H1 (cell line): ENCODE data around the gene EEPD1. TPM values are rescaled to one million over a fixed set of nuclear protein-coding genes. Genes with fewer than 3 reads are reported as not detected.

Experiments used
- CTCF ChIA-PET: fragments of 300-600 bp; sonication (Branson Sonifier 250); formaldehyde crosslinking; loops from one replicate; lab custom pipeline; 2021; ENCODE audit not compliant: partially characterized antibody; lab: Charles Lee
- POLR2A ChIA-PET: fragments of 300-600 bp; sonication (Branson Sonifier 250); formaldehyde crosslinking; loops from one replicate; lab custom pipeline; 2021; ENCODE audit warnings: inconsistent platforms; ENCODE audit not compliant: partially characterized antibody; lab: Charles Lee
- DNase-seq, 2 experiments: peaks; one replicate each; pipeline versions ENCODE4 v3.0.0 to v3.0.0-alpha.2; 2010 to 2022; ENCODE audit warnings: low spot score in 2 of 2, low read depth in 1 of 2, mixed read lengths in 1 of 2
- FAIRE-seq: peaks from 2 replicates; lab custom pipeline; 2011; peaks lifted over from hg19 to GRCh38; lab: Jason Lieb, UNC
- H2AFZ ChIP-seq: 2 replicates; pipeline ENCODE4 v1.8.1; 2012; ENCODE audit warnings: low read length, inconsistent platforms
- H2AK5ac ChIP-seq: 2 replicates; pipeline ENCODE4 v1.6.1; 2013; ENCODE audit warnings: low read depth, low read length
- H2BK120ac ChIP-seq: replicated peaks from 2 replicates; pipeline ENCODE3; 2013; ENCODE audit warnings: low read depth, low read length, inconsistent platforms
- H2BK12ac ChIP-seq: 2 replicates; pipeline ENCODE4 v1.6.1; 2013; ENCODE audit warnings: low read depth, low read length
- H2BK15ac ChIP-seq: 2 replicates; pipeline ENCODE4 v1.6.1; 2013; ENCODE audit warnings: low read length
- H2BK20ac ChIP-seq: 2 replicates; pipeline ENCODE4 v1.6.1; 2013; ENCODE audit warnings: low read length
- H2BK5ac ChIP-seq: 2 replicates; pipeline ENCODE4 v1.6.1; 2013; ENCODE audit warnings: low read depth, low read length
- H3K14ac ChIP-seq: 2 replicates; pipeline ENCODE4 v1.6.1; 2013; ENCODE audit warnings: inconsistent platforms; ENCODE audit not compliant: insufficient read length
- H3K18ac ChIP-seq: 2 replicates; pipeline ENCODE4 v1.6.1; 2013; ENCODE audit warnings: low read length; ENCODE audit errors: extremely low read depth
- H3K23ac ChIP-seq: 2 replicates; pipeline ENCODE4 v1.6.1; 2013; ENCODE audit warnings: inconsistent platforms; ENCODE audit not compliant: insufficient read length
- H3K23me2 ChIP-seq: 2 replicates; pipeline ENCODE4 v1.6.1; 2013; ENCODE audit warnings: low read depth, low read length
- H3K27ac ChIP-seq: 2 replicates; pipeline ENCODE4 v1.6.1; 2011; ENCODE audit warnings: low read depth, low read length, inconsistent platforms
- H3K27me3 ChIP-seq, 4 experiments: replicated peaks in 1 of 4; 1 replicate in 1 of 4; 2 replicates in 3 of 4; pipeline versions ENCODE4 v1.6.1 to v1.8.1; 2011 to 2013; ENCODE audit warnings: low read length in 3 of 4, mild to moderate bottlenecking in 3 of 4, inconsistent platforms in 2 of 4, mixed read lengths in 2 of 4, moderate library complexity in 1 of 4; ENCODE audit not compliant: control insufficient read depth in 3 of 4, insufficient read depth in 3 of 4; ENCODE audit errors: extremely low read depth in 1 of 4
- H3K36me3 ChIP-seq, 4 experiments: 2 replicates each; pipeline versions ENCODE4 v1.6.1 to v1.8.1; 2011 to 2013; ENCODE audit warnings: mild to moderate bottlenecking in 4 of 4, low read length in 3 of 4, moderate library complexity in 2 of 4, control low read depth in 1 of 4, inconsistent platforms in 1 of 4; ENCODE audit not compliant: insufficient read depth in 4 of 4, control insufficient read depth in 2 of 4
- H3K4ac ChIP-seq: replicated peaks from 2 replicates; pipeline ENCODE3; 2013; ENCODE audit warnings: low read length, low read depth, mixed read lengths, inconsistent platforms; ENCODE audit not compliant: insufficient read length
- H3K4me1 ChIP-seq, 4 experiments: replicated peaks in 1 of 4; 1 replicate in 1 of 4; 2 replicates in 3 of 4; pipeline versions ENCODE4 v1.6.1 to v1.8.1; 2011 to 2013; ENCODE audit warnings: low read length in 3 of 4, inconsistent platforms in 2 of 4, mixed read lengths in 1 of 4; ENCODE audit not compliant: insufficient read depth in 4 of 4, control insufficient read depth in 3 of 4
- H3K4me2 ChIP-seq, 2 experiments: 2 replicates each; pipeline versions ENCODE4 v1.6.1 to v1.8.1; 2011 to 2013; ENCODE audit warnings: low read depth in 2 of 2, low read length in 2 of 2, control low read depth in 1 of 2, inconsistent platforms in 1 of 2, mild to moderate bottlenecking in 1 of 2; ENCODE audit not compliant: insufficient read depth in 1 of 2
- H3K4me3 ChIP-seq, 4 experiments: fragments of 200-600, 300-600 bp in 1 of 4; sonication (generic), shearing (Covaris generic), sonication (Bioruptor Twin) in 1 of 4; 2 replicates each; pipeline versions ENCODE4 v1.5.1 to v1.8.1; 2011 to 2016; ENCODE audit warnings: low read length in 4 of 4, low read depth in 3 of 4, control low read depth in 2 of 4, inconsistent platforms in 2 of 4, mild to moderate bottlenecking in 2 of 4, mixed read lengths in 1 of 4, moderate library complexity in 1 of 4; ENCODE audit not compliant: insufficient read depth in 2 of 4; ENCODE audit errors: extremely low read depth in 1 of 4
- H3K56ac ChIP-seq: replicated peaks from 2 replicates; pipeline ENCODE3; 2013; ENCODE audit warnings: low read depth, mild to moderate bottlenecking, mixed read lengths, low read length, inconsistent platforms; ENCODE audit not compliant: insufficient read length
- H3K79me1 ChIP-seq: 2 replicates; pipeline ENCODE4 v1.6.1; 2013; ENCODE audit warnings: low read depth, low read length, control low read depth
- H3K79me2 ChIP-seq, 2 experiments: 2 replicates each; pipeline versions ENCODE4 v1.6.1 to v1.8.1; 2012 to 2013; ENCODE audit warnings: low read length in 2 of 2, mild to moderate bottlenecking in 2 of 2, inconsistent platforms in 1 of 2; ENCODE audit not compliant: insufficient read depth in 2 of 2, control insufficient read depth in 1 of 2
- H3K9ac ChIP-seq, 4 experiments: replicated peaks in 1 of 4; 1 replicate in 1 of 4; 2 replicates in 3 of 4; pipeline versions ENCODE4 v1.6.1 to v1.8.1; 2011 to 2013; ENCODE audit warnings: low read depth in 3 of 4, low read length in 3 of 4, control low read depth in 2 of 4, mild to moderate bottlenecking in 2 of 4, moderate library complexity in 2 of 4, inconsistent platforms in 1 of 4; ENCODE audit errors: extremely low read depth in 1 of 4
- H3K9me3 ChIP-seq, 2 experiments: 2 replicates each; pipeline versions ENCODE4 v1.6.1 to v1.8.1; 2012 to 2013; ENCODE audit warnings: mild to moderate bottlenecking in 2 of 2, moderate library complexity in 2 of 2, control low read depth in 1 of 2, inconsistent platforms in 1 of 2, low read depth in 1 of 2, low read length in 1 of 2, mixed read lengths in 1 of 2; ENCODE audit not compliant: insufficient read depth in 2 of 2
- H4K20me1 ChIP-seq, 2 experiments: replicated peaks in 1 of 2; 2 replicates each; pipeline versions ENCODE3 to v1.8.1; 2011 to 2013; ENCODE audit warnings: inconsistent platforms in 2 of 2, low read length in 2 of 2, mild to moderate bottlenecking in 1 of 2; ENCODE audit not compliant: insufficient read depth in 2 of 2, control insufficient read depth in 1 of 2
- H4K5ac ChIP-seq: 2 replicates; pipeline ENCODE4 v1.6.1; 2013; ENCODE audit warnings: low read length, low read depth, mixed read lengths, inconsistent platforms; ENCODE audit not compliant: insufficient read length
- H4K8ac ChIP-seq: 2 replicates; pipeline ENCODE4 v1.8.0; 2013; ENCODE audit warnings: mild to moderate bottlenecking, moderate library complexity, low read length, inconsistent platforms; ENCODE audit not compliant: insufficient read depth; ENCODE audit errors: extremely low read depth
- H4K91ac ChIP-seq: replicated peaks from 2 replicates; pipeline ENCODE3; 2013; ENCODE audit warnings: low read length, mixed read lengths, inconsistent platforms; ENCODE audit not compliant: insufficient read length
- ATF2 ChIP-seq: IDR thresholded peaks from 2 replicates; pipeline ENCODE4 v1.6.1; 2012; ENCODE audit warnings: low read length, inconsistent platforms
- BRCA1 ChIP-seq: IDR thresholded peaks from 2 replicates; pipeline ENCODE4 v1.6.1; 2012; ENCODE audit warnings: low read depth, low read length, improper control_type of control experiment
- EP300 ChIP-seq, 2 experiments: IDR thresholded peaks; 1 replicate in 1 of 2; 2 replicates in 1 of 2; pipeline ENCODE4 v1.6.1; 2011 to 2012; ENCODE audit warnings: low read depth in 2 of 2, low read length in 2 of 2, mild to moderate bottlenecking in 2 of 2, borderline replicate concordance in 1 of 2, inconsistent platforms in 1 of 2, moderate library complexity in 1 of 2
- FOSL1 ChIP-seq: IDR thresholded peaks from 2 replicates; pipeline ENCODE4 v1.6.1; 2011; ENCODE audit warnings: mild to moderate bottlenecking, low read depth, low read length, moderate library complexity; ENCODE audit not compliant: insufficient read depth
- KDM4A ChIP-seq: IDR thresholded peaks from one replicate; pipeline ENCODE4 v1.7.1; 2012; ENCODE audit warnings: low read depth, mild to moderate bottlenecking, moderate library complexity, low read length, inconsistent platforms; ENCODE audit not compliant: severe bottlenecking
- MAX ChIP-seq: IDR thresholded peaks from 2 replicates; pipeline ENCODE4 v1.6.1; 2012; ENCODE audit warnings: inconsistent platforms
- POU5F1 ChIP-seq: IDR thresholded peaks from 2 replicates; pipeline ENCODE4 v1.6.1; 2011; ENCODE audit warnings: low read depth, mild to moderate bottlenecking, low read length, moderate library complexity
- SP4 ChIP-seq: IDR thresholded peaks from 2 replicates; pipeline ENCODE4 v1.6.1; 2012; ENCODE audit warnings: low read length, inconsistent platforms
- SUZ12 ChIP-seq: fragments of 200-600 bp; sonication (generic); IDR thresholded peaks from 2 replicates; pipeline ENCODE4 v1.6.1; 2012; ENCODE audit warnings: mild to moderate bottlenecking, inconsistent platforms, low read length, moderate library complexity, mixed read lengths
- TEAD4 ChIP-seq: IDR thresholded peaks from 2 replicates; pipeline ENCODE4 v1.6.1; 2012; ENCODE audit warnings: low read depth, low read length, inconsistent platforms, mixed read lengths
- WGBS, 2 experiments: shearing (Covaris generic) in 1 of 2; methylation state at CpG; one replicate each; pipeline versions ENCODE4 v1.1.6 to v1.1.7; 2013 to 2015; ENCODE audit warnings: low lambda C conversion rate in 2 of 2, mixed read lengths in 2 of 2, inconsistent platforms in 1 of 2, low coverage in 1 of 2, missing lambda C conversion rate in 1 of 2; ENCODE audit not compliant: insufficient replicate concordance in 2 of 2, insufficient coverage in 1 of 2, insufficient read length in 1 of 2; ENCODE audit errors: extremely low coverage in 1 of 2, missing lambda C conversion rate in 1 of 2; 5-methylcytosine and 5-hydroxymethylcytosine counted together
- polyA plus RNA-seq, 7 experiments: library from polyadenylated mRNA; depleted of rRNA in 3 of 7; stranded (reverse) in 5 of 7; unstranded in 2 of 7; fragments of >200 nt in 5 of 7; fragments of 200-250 nt in 2 of 7; gene quantifications; 1 replicate in 5 of 7; 2 replicates in 1 of 7; 4 replicates in 1 of 7; pipeline versions ENCODE4 v1.2.1 to v1.2.3, GENCODE V29; 2011 to 2013; ENCODE audit warnings: missing spikeins in 2 of 7, mixed read lengths in 2 of 7
- total RNA-seq: library from RNA; stranded (reverse); fragmentation: NEBNext Ultra II Directional; extraction: Animal tissue kit (Norgen Biotek cat#: 25700); gene quantifications from 2 replicates; pipeline ENCODE4 v1.2.1, GENCODE V29; 2021

The EEPD1 gene
- total and polyA plus RNA-seq, 2 of the 8 experiments (the other 6 are each of a cell fraction or from before 2014, with no cell fraction given), result 3.1 to 7.8 TPM

GRCh38 chr7:36266190-36266589 lies 113.1 kb downstream of the EEPD1 start:
- H3K79me1 ChIP-seq, result no peaks in the 10 kb centered on the region
- H3K79me2 ChIP-seq, result no peaks in the 10 kb centered on the region
- no peak overlapping the region for H2BK15ac ChIP-seq
- no peak overlapping the region for H4K5ac ChIP-seq
- H2BK120ac ChIP-seq, result no peak overlapping the region
- no peak overlapping the region for H3K4ac ChIP-seq
- no peak overlapping the region for H3K14ac ChIP-seq
- H3K9ac ChIP-seq, result no peak overlapping the region
- no peak overlapping the region for H3K4me3 ChIP-seq
- no peak overlapping the region for H2BK20ac ChIP-seq
- H3K27ac ChIP-seq, result no peak overlapping the region
- H3K18ac ChIP-seq, result no peak overlapping the region
- no peak for FAIRE-seq
- no peak overlapping the region for H3K56ac ChIP-seq
- no peak for DNase-seq
- H3K36me3 ChIP-seq, result no peaks in the 10 kb centered on the region
- H3K4me2 ChIP-seq, result no peak overlapping the region
- CTCF ChIA-PET, result no interaction called here
- H2AFZ ChIP-seq, result no peak overlapping the region
- no peaks in the 10 kb centered on the region for H4K20me1 ChIP-seq
- H2AK5ac ChIP-seq, result no peak overlapping the region
- no peak overlapping the region for H4K8ac ChIP-seq
- POLR2A ChIA-PET, result no interaction called here
- H2BK5ac ChIP-seq, result no peak overlapping the region
- H3K23me2 ChIP-seq, result no peaks in the 10 kb centered on the region
- no peaks in the 10 kb centered on the region for H3K27me3 ChIP-seq
- no peaks in the 10 kb centered on the region for H3K9me3 ChIP-seq
- no peak overlapping the region for H3K23ac ChIP-seq
- no peak for TF ChIP-seq BRCA1
- TF ChIP-seq SUZ12, result no peak
- TF ChIP-seq FOSL1, result no peak
- no peak for TF ChIP-seq POU5F1
- no peak for TF ChIP-seq TEAD4
- TF ChIP-seq EP300 (IDR thresholded peaks at IDR 0.05; ENCODE audit: borderline replicate concordance in 1 of 2, low read depth in 2 of 2, low read length in 2 of 2), result no peak
- no peak for TF ChIP-seq MAX
- TF ChIP-seq ATF2, result no peak
- TF ChIP-seq KDM4A, result no peak
- no peak for TF ChIP-seq SP4
- WGBS, 2 experiments, result 89% methylated on average over 5 of the region's 5 CpGs; no CpG with 5 or more reads in 1 of the 2 experiments
- no peak overlapping the region for H2BK12ac ChIP-seq
- H3K4me1 ChIP-seq, result no peaks in the 10 kb centered on the region; a peak in 1 of 7 replicates
- no peak overlapping the region for H4K91ac ChIP-seq
